Nucleus accumbens (tissue), 56 donors: Measurements from ENCODE around the gene GGT1.
"Not testable (repeated sequence)": the region's sequence is repeated elsewhere in the genome, so short reads cannot be mapped to it uniquely, and the experiment has no call there.

Experiments
- DNase-seq, 56 donors: peaks; one replicate each; lab custom pipeline; 2025; lab: John Stamatoyannopoulos, UW

The GGT1 gene

DNA sequence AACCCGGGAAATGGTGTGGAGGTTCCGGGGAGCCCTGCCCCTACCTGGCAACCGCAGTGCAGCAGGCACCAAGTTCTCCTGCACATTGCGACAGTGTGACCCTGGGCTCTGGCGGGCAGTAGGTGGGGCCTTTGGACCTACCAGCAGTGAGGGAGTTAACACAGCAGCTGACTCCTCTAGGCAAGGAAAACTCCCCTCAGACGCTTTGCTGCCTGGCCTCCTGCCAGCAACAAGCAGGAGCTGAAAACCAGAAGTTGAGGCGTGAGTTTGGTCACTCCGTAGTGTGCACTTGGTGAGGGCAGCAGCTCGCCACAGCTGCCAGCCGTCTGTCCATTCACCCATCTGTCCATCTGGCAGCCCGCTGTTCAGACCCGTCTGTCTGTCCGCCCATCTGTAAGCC lies 29.6 kb downstream of the GGT1 start:
- DNase-seq = not testable (repeated sequence)

DNA sequence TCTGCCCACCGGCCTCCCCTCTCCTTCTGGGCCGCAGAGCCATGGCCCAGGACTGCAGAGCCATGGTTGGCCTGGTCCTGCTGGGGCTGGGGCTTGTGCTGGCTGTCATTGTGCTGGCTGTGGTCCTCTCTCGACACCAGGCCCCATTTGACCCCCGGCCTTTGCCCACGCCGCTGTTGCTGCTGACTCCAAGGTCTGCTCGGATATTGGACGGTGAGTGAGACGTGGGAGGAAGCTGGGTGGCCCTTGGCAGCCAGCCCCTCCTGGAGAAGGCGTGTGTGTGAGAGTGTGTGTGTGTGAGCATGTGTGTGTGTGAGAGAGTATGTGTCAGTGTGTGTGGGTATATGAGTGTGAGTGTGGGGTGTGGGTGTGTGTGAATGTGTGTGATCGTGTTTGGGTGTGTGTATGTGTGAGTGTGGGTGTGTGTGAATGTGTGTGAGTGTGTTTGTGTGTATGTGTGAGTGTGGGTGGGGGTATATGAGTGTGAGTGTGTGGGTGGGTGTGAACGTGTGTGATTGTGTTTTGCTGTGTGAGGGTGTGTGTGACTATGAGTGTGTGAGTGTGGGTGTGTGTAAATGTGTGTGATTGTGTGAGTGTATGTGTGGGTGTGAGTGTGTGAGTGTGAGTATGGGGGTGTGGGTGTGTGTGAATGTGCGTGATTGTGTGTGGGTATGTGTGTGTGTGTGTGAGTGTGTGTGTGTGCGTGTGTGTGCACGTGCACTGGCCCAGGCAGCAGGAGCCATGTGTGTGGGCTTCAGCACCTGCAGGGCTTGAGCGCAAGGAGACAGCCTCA lies 30.4 kb downstream of the GGT1 start:
- not testable (repeated sequence) for DNase-seq

DNA sequence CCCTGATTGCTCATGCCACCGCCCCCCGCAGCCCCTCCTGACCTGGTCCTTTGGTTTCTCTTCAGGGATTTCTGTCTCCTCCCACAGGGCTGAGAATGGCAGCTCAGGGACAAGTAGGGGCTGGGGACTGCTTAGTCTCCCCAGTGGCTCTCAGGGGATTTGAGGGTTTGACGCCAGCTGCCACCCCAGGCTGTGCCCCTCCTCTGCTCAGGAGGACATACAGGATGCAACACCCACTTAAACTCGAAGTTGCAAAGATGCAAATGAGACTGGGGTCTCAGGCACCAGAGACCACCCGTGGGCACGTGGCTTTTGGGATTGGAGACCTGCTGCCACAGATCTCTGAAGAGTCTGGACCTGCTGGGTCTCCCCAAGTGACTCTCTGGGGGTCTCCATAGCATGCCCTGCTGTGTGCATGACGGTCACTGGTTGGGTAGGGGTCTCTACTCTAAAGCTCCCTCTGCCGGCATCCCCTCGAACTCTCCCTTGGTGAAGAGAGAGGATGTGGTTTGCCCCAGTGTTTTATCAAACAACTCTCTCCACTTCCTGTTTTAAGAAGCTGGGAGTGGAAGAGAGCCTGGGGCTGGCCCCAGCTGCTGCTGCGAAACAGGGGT lies 31.9 kb downstream of the GGT1 start:
- DNase-seq = not testable (repeated sequence)

DNA sequence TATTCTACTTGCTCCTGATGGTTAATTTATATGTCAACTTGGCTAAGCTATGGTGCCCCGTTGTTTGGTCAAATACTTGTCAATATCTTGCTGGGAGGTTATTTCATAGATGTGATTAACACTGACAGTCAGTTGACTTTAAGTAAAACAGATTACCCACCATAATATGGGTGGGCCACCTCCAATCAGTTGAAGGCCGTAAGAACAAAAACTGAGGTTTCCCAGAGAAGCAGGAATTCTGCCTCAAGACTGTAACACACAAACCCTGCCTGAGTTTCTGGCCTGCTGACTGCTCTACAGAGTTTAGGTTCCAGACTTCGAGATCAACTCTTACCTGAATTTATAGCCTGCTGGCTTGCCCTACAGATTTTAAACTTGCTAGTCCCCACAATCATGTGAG lies 33.5 kb downstream of the GGT1 start:
- not testable (repeated sequence) for DNase-seq

DNA sequence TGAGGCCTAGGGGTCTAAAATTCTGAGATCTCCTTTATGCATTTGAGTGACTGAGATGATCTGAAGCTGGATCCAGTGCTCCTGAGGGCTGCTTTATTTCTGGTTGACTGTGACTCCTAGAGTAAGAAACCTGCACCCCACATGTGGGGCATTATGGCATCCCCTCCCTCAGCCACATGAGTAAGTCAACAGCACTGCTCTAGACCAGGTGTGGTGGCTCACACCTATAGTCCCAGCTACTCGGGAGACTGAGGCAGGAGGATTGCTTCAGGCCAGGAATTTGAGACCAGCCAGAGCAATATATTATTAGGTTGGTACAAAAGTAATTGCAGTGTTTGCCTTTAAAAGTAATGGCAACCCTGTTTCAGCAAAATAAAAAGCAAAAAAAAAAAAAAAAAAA lies 39.3 kb downstream of the GGT1 start:
- DNase-seq = not testable (repeated sequence)

DNA sequence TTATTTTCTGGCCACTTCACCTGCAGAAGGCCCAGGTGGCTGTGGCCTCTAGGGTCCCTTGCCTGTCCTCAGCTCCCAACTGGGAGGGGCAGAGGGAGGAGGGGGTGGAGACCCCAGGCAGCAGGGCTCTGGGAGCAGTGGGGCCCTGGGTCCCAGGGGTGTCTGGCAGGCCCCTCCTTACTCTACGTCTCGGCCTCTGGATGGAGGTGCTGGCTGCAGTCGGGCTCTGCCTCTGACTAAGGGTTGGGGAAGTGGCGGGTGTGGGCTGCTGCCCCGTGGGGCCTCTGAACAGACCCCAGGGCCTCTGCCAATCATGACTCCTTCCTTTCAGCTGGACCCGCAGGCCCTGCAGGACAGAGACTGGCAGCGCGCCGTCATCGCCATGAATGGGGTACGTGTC lies 41.4 kb downstream of the GGT1 start:
- DNase-seq = not testable (repeated sequence)

DNA sequence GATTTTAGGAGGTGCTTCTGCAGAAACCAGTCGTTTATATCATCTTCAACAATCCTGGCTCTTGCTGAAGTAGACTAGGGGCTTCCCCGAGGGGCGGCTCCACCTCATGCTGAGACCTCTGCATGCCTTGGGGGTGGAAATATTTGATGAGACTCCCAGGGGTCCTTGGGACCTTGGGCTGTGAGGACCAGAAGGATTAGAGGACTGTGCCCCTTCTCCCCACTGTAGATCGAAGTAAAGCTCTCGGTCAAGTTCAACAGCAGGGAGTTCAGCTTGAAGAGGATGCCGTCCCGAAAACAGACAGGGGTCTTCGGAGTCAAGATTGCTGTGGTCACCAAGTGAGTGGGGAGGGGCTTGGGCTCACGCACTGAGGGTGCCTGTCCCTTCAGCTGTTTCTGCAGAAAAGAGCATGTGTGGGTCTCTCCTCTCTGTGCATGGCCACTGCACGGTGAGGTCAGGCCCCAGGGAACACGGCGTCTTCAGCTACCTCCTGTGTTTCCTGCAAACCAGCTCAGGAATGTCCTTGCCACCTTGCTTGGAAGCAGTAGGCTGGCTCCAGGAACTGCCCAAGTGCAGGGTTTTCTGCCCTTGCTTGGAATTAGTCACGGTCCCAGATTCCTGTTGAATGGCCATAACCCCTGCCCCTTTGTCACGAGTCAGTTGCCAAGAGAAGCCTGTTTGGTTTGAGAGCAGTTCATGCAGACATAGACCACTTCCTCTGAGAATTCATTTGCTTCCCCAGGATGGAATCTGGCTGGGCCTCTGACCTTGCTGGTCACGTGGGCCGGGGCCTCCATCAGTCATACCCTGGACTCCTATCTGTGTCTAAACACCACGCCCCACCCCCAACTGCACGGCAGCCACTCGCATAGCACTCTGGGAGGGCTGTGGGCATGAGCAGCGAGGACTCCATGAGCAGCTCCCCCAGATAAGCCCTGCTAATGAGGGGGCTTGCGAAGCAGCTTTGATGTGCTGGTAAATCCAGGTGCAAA lies 42.7 kb downstream of the GGT1 start:
- DNase-seq = not testable (repeated sequence)

DNA sequence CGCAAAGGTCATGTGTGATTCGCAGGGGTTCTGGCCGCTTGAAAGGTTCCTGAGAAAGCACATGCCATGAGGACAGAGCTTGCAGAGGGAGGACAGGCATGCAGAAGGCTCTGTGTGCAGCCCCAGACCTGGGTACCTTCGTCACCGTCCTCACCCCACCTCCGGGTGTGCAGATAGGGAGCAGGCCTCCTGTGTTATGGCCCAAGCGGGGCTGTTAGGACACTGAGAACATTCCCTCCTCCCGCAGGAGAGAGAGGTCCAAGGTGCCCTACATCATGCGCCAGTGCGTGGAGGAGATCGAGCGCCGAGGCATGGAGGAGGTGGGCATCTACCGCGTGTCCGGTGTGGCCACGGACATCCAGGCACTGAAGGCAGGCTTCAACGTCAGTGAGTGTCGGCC lies 43.8 kb downstream of the GGT1 start:
- DNase-seq = not testable (repeated sequence)

DNA sequence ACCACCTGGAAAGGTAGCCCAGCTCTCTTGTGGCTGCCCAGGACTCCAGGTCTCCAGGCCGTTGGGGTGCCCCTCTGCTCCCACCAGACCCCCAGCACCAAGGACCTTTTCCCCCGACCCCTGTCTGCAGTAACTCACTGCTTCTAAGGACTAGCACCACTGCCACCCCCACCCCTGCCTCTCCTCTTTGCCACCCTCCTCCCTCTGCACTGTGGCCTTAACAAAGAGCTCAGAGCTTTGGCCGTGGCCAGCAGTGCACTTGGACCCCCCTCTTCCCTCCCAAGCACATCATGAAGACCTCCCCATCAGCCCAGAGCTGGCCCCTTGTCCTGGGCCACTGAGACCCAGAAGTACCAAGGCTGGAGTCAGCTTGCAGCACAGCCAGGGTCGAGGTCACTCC lies 46.4 kb downstream of the GGT1 start:
- DNase-seq = not testable (repeated sequence)

DNA sequence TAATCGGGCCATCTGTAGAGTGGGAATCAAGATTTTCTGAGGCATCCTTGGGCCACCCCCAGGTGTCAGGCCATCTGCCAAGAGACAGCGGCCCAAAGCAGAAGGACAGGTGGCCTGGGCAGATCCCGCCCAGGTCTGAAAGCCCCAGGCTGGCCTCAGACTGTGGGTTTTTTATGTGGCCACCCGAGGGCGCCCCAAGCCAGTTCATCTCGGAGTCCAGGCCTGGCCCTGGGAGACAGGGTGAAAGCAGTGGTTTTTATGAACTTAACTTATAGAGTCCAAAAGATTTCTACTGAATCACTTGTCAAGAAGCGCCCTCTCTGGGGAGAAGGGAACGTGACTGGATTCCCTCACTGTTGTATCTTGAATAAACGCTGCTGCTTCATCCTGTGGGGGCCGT lies 47.9 kb downstream of the GGT1 start:
- not testable (repeated sequence) for DNase-seq

DNA sequence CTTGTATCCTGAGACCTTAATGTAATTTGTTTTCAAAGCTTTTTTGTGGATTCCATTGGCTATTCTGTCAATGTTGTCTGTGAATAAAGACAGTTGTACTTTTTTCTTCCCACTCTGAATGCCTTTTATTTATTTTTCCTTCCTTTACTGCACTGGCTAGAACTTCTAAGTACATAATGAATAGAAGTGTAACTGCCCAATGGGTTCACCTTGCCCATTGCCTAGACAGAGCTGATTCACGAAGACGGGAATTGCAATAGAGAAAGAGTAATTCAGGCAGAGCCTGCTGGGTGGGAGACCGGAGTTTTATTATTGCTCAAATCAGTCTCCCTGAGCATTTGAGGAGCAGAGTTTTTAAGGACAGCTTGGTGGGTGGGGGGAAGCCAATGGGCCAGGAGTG lies 62.4 kb downstream of the GGT1 start:
- not testable (repeated sequence) for DNase-seq

DNA sequence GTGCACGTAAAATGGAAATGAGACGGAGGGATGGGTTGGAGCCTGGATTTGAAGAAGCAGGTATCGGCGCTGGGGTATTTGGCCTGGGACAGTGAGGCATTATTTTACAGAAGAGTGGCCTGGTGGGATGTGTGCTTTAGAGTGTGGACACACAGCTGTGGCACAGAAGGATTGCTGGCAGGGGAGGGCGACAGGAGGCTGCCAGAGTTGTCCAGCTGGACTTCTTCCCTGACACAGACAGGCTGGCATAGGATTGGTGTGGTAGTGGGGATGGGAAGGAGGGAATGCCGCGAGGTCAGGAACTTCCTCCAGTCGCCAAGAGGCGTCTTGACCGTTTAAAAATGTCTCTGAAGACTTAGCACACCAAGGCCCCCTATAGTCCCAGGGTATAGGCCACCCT lies 64.9 kb downstream of the GGT1 start:
- not testable (repeated sequence) for DNase-seq

DNA sequence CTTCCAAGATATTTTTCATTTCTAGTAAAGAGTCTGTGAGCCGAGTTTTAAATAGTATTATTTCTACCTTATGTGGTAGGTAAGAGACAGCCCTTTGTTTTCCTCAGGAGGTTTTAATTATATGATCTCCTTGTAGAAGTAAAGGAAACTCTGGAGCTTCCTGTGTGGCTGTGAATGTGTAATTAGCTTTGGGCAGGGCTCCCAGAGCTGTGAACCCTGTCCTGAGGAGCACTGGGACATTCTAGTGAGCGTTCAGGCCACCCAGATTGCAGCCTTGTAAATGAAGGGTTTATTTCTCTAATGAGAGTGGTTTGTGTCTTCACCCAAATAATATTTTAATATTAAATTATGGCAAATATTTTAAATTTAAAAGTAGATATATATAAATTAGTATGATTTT lies 69.5 kb downstream of the GGT1 start:
- not testable (repeated sequence) for DNase-seq
